ENCODE data around the gene GNG12. TPM values are rescaled to one million over a fixed set of nuclear protein-coding genes. Genes with fewer than 3 reads are reported as not detected.
A peak's percentile ranks its signal among the peaks of the same experiment; 100 is the strongest.

GNG12 gene
- 1.3 TPM for total RNA-seq (ENCODE audit: unreplicated experiment)
- long read RNA-seq: 0 reads

DNA sequence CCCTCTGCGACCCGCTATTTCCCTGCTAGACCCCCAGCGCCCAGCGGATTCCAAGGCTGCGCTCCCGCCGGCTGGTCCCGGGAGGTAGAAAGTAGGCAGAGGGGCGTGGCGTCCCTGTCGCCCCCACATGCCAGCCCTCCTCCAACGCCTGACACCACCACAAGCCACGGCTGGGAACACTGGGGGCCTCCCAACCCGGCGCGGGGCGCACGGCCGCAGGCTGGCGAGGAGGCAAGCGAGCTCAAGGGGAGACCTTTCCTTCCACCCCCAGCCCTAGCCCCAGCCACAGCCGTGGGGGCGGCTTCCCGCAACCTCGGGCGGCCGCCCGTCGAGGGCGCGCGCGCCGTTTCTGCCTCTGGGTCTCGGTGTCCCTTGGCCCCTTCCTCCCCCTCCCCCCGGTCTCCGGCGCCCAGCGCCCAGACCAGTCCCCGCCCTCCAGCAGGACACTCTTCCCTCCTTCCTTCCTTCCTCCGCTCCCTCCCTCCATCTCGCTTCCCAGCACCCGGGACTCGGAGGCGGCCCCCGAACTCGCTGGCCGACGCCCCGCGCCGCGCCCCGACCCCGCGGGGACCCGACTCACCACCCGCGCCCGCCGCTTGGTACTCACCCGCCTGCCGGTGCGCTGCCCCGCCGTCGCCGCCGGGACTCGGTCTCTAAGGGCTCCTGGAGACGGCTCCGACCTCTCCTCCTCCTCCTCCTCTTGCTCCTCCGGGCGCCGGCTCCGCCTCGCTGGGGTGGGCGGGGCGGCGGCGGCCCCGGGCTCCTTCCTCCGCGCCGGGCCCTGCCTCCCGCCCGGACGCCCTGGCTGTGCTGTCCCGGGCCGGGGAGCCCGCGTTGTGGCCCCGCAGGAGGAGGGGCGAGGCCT, at the start of gene GNG12:
TSS of gene GNG12 (minus strand) at position 731 of the 865 bp plus-strand sequence. CDS start 125,781 bp downstream, outside the sequence.
- Mint-ChIP-seq H3K9me3 (ENCODE audit: unreplicated experiment) (peaks cover 6% of the 10 kb centered on the region), H3K27me3 (ENCODE audit: unreplicated experiment) (peaks cover 6% of the 10 kb centered on the region), H3K4me1 (ENCODE audit: low read depth, unreplicated experiment) (peaks cover 4% of the 10 kb centered on the region), H3K36me3 (ENCODE audit: unreplicated experiment) (no peaks in the 10 kb centered on the region), H3K4me3 (ENCODE audit: unreplicated experiment) (peak within 1 kb of the TSS; percentile 90), H3K27ac (ENCODE audit: unreplicated experiment) (no peak within 1 kb of the TSS)
- TF ChIP-seq CTCF (IDR thresholded peaks at IDR 0.05; ENCODE audit: partially characterized antibody, unreplicated experiment): no peak
- DNase-seq: peak; percentile 61

GRCh38 chr1:67882196-67882958, 49.1 kb upstream of the GNG12 start:
- H3K27ac Mint-ChIP-seq (ENCODE audit: unreplicated experiment): no peak overlapping the region
- DNase-seq: no peak
- no peaks in the 10 kb centered on the region for H3K27me3 Mint-ChIP-seq (ENCODE audit: unreplicated experiment)
- no peak for TF ChIP-seq CTCF (IDR thresholded peaks at IDR 0.05; ENCODE audit: partially characterized antibody, unreplicated experiment)
- peaks cover 2% of the 10 kb centered on the region for H3K9me3 Mint-ChIP-seq (ENCODE audit: unreplicated experiment)
- no peak overlapping the region for H3K4me3 Mint-ChIP-seq (ENCODE audit: unreplicated experiment)
- H3K36me3 Mint-ChIP-seq (ENCODE audit: unreplicated experiment): no peaks in the 10 kb centered on the region
- no peaks in the 10 kb centered on the region for H3K4me1 Mint-ChIP-seq (ENCODE audit: low read depth, unreplicated experiment)

DNA sequence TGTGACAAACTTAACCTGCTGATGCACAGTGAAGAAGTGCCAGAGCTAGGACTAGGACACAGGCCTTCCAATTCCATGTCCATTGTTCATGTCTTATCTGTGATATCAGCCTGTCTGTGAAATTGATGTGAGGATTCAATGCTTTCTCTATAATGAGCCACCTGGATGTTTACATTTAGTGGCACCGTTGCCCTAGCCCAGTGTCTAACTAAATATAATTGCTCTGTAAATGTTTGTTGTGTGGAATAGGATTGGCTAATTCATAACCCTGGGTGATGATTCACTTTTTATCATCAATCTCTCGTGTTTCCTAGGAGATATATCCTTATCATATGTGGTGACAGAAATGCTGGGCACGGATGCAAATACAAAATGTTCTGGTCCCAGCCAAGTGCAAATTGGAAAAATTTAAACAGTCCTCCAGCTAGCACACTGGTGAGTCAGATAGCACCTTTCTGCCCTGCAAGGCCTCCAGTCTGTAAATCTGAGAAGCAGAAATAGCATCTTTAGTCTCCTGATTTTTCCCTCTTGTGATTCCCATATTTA, 46.9 kb upstream of the GNG12 start:
- Mint-ChIP-seq H3K27ac (ENCODE audit: unreplicated experiment) (no peak overlapping the region), H3K4me3 (ENCODE audit: unreplicated experiment) (no peak overlapping the region), H3K9me3 (ENCODE audit: unreplicated experiment) (peaks cover 2% of the 10 kb centered on the region), H3K4me1 (ENCODE audit: low read depth, unreplicated experiment) (no peaks in the 10 kb centered on the region), H3K36me3 (ENCODE audit: unreplicated experiment) (no peaks in the 10 kb centered on the region), H3K27me3 (ENCODE audit: unreplicated experiment) (no peaks in the 10 kb centered on the region)
- no peak for TF ChIP-seq CTCF (IDR thresholded peaks at IDR 0.05; ENCODE audit: partially characterized antibody, unreplicated experiment)
- no peak for DNase-seq

GRCh38 chr1:67879485-67879884, 46.2 kb upstream of the GNG12 start:
- no peak overlapping the region for H3K27ac Mint-ChIP-seq (ENCODE audit: unreplicated experiment)
- TF ChIP-seq CTCF (IDR thresholded peaks at IDR 0.05; ENCODE audit: partially characterized antibody, unreplicated experiment): no peak
- H3K9me3 Mint-ChIP-seq (ENCODE audit: unreplicated experiment): peaks cover 2% of the 10 kb centered on the region
- no peaks in the 10 kb centered on the region for H3K4me1 Mint-ChIP-seq (ENCODE audit: low read depth, unreplicated experiment)
- H3K36me3 Mint-ChIP-seq (ENCODE audit: unreplicated experiment): no peaks in the 10 kb centered on the region
- H3K27me3 Mint-ChIP-seq (ENCODE audit: unreplicated experiment): no peaks in the 10 kb centered on the region
- DNase-seq: no peak
- no peak overlapping the region for H3K4me3 Mint-ChIP-seq (ENCODE audit: unreplicated experiment)
